Activated CD8-positive, alpha-beta memory T cell treated with anti-CD3 and anti-CD28 coated beads, Interleukin-2, amount 50 U/mL, for 24 hours (primary cell): ENCODE measurements around the gene PAGR1.
A peak's percentile ranks its signal among the peaks of the same experiment; 100 is the strongest.

Source experiments
- DNase-seq: peaks from one replicate; pipeline ENCODE4 v3.0.0-alpha.2; 2020; ENCODE audit errors: extremely low read depth

Gene PAGR1

GRCh38 chr16:29837841-29838240, 21.9 kb downstream of the PAGR1 start:
- DNase-seq: no peak

GRCh38 chr16:29839822-29840221, 23.9 kb downstream of the PAGR1 start:
- no peak for DNase-seq

GRCh38 chr16:29840240-29840639, 24.3 kb downstream of the PAGR1 start:
- DNase-seq: no peak

- DNase-seq: no peak
These were observed 25.7 kb downstream of the PAGR1 start for GRCh38 chr16:29841631-29842030.

- DNase-seq: no peak
These were observed 26.9 kb downstream of the PAGR1 start for GRCh38 chr16:29842732-29843346.

- no peak for DNase-seq
These were observed 28.0 kb downstream of the PAGR1 start for GRCh38 chr16:29843931-29844330.

- DNase-seq: no peak
These were observed 28.8 kb downstream of the PAGR1 start for GRCh38 chr16:29844575-29845331.

GRCh38 chr16:29845656-29846055, 29.7 kb downstream of the PAGR1 start:
- no peak for DNase-seq

- DNase-seq: peak; percentile 46
These were observed 32.7 kb downstream of the PAGR1 start for GRCh38 chr16:29848420-29849297.

GRCh38 chr16:29849505-29849904, 33.6 kb downstream of the PAGR1 start:
- DNase-seq: no peak

- DNase-seq: no peak
These were observed 35.0 kb downstream of the PAGR1 start for GRCh38 chr16:29850998-29851397.

- no peak for DNase-seq
These were observed 36.7 kb downstream of the PAGR1 start for GRCh38 chr16:29852654-29853053.

- DNase-seq: no peak
These were observed 38.7 kb downstream of the PAGR1 start for GRCh38 chr16:29854520-29855100.

- DNase-seq: no peak
These were observed 41.3 kb downstream of the PAGR1 start for GRCh38 chr16:29857133-29857760.

- DNase-seq: no peak
These were observed 42.3 kb downstream of the PAGR1 start for GRCh38 chr16:29858149-29858849.

GRCh38 chr16:29858974-29859373, 43.0 kb downstream of the PAGR1 start:
- no peak for DNase-seq

GRCh38 chr16:29860218-29860617, 44.3 kb downstream of the PAGR1 start:
- no peak for DNase-seq

GRCh38 chr16:29862383-29862883, 46.5 kb downstream of the PAGR1 start:
- no peak for DNase-seq

- DNase-seq: peak; percentile 87
These were observed 47.1 kb downstream of the PAGR1 start, which contains the start of gene CDIPT for GRCh38 chr16:29862884-29863668. TSS of gene CDIPT (minus strand) at chr16:29863226. CDS start at chr16:29862857, 369 bp downstream.

- no peak for DNase-seq
These were observed 47.7 kb downstream of the PAGR1 start for GRCh38 chr16:29863669-29863984.
